Measurements from ENCODE around the gene FAM124B. TPM values are rescaled to one million over a fixed set of nuclear protein-coding genes. Genes with fewer than 3 reads are reported as not detected.

The FAM124B gene
- total and polyA plus RNA-seq, 4 donors, result 0.30 to 2.5 (median 0.42) TPM

GRCh38 chr2:224362094-224362493 is 39.8 kb downstream of the FAM124B start:
- no peaks in the 10 kb centered on the region for H3K4me1 ChIP-seq (ENCODE audit: control insufficient read depth in 4 of 4, insufficient read depth in 4 of 4, low read length in 3 of 4)
- 86% methylated on average over 1 of the region's 1 CpG for WGBS
- H3K9ac ChIP-seq (ENCODE audit: low read depth in 1 of 2, low read length in 2 of 2), result no peak overlapping the region
- no peaks in the 10 kb centered on the region for H3K9me3 ChIP-seq (ENCODE audit: control insufficient read depth in 4 of 4, low read length in 3 of 4)
- no peaks in the 10 kb centered on the region for H3K36me3 ChIP-seq (ENCODE audit: control insufficient read depth in 4 of 4, insufficient read depth in 3 of 4, low read depth in 1 of 4, low read length in 3 of 4)
- no peak overlapping the region for H3K4me3 ChIP-seq (ENCODE audit: low read depth in 1 of 3, low read length in 3 of 3)
- no peak overlapping the region for H3K27ac ChIP-seq (ENCODE audit: low read depth in 1 of 2, low read length in 2 of 2)
- no peak for DNase-seq (ENCODE audit: low spot score)
- no peaks in the 10 kb centered on the region for H3K27me3 ChIP-seq (ENCODE audit: control insufficient read depth in 4 of 4, insufficient read depth in 4 of 4, low read length in 3 of 4)
- no peak for TF ChIP-seq JUND (IDR thresholded peaks at IDR 0.05)
- no peak for TF ChIP-seq FOXA1 (IDR thresholded peaks at IDR 0.05)
- no peak for TF ChIP-seq FOXA2 (IDR thresholded peaks at IDR 0.05)
- no peak for TF ChIP-seq NR2F2 (IDR thresholded peaks at IDR 0.05)
- no peak for TF ChIP-seq ATF3 (IDR thresholded peaks at IDR 0.05)
- TF ChIP-seq HNF4G (IDR thresholded peaks at IDR 0.05), result no peak
- no peak for TF ChIP-seq RXRA (IDR thresholded peaks at IDR 0.05)
- TF ChIP-seq YY1 (IDR thresholded peaks at IDR 0.05), result no peak
- no peak for TF ChIP-seq TAF1 (conservative IDR thresholded peaks at IDR 0.05)
- no peak for TF ChIP-seq MAX (IDR thresholded peaks at IDR 0.05)
- TF ChIP-seq HNF4A (conservative IDR thresholded peaks at IDR 0.05), result no peak
- TF ChIP-seq SP1 (IDR thresholded peaks at IDR 0.05), result no peak
- TF ChIP-seq ZBTB33 (IDR thresholded peaks at IDR 0.05), result no peak
- no peak for TF ChIP-seq CTCF (IDR thresholded peaks at IDR 0.05; ENCODE audit: low read depth, low read length, missing input control)
- no peak for TF ChIP-seq EGR1 (IDR thresholded peaks at IDR 0.05; ENCODE audit: low read depth in 2 of 2)
- no peak for TF ChIP-seq RAD21 (IDR thresholded peaks at IDR 0.05)
- no peak for TF ChIP-seq GABPA (IDR thresholded peaks at IDR 0.05 in 1 of 2, conservative IDR thresholded peaks at IDR 0.05 in 1 of 2)
- no peak for TF ChIP-seq REST (IDR thresholded peaks at IDR 0.05)
